A673 (cell line): ENCODE results near the gene TRIP10. TPM values are rescaled to one million over a fixed set of nuclear protein-coding genes. Genes with fewer than 3 reads are reported as not detected.
A peak's percentile ranks its signal among the peaks of the same experiment; 100 is the strongest.

Experiments
- BruUV-seq: library from RNA; stranded (reverse); fragments of 400-500 nt; replicated peaks from 2 replicates; lab custom pipeline; 2021; lab: Mats Ljungman, UMichigan
- CTCF ChIA-PET: fragments of 300-600 bp; sonication (Branson Sonifier 250); formaldehyde crosslinking; loops from one replicate; lab custom pipeline; 2022; ENCODE audit warnings: antibody characterized with exemption; lab: Charles Lee
- POLR2A ChIA-PET: fragments of 300-600 bp; sonication (Branson Sonifier 250); formaldehyde crosslinking; loops from one replicate; lab custom pipeline; 2022; ENCODE audit warnings: antibody characterized with exemption; ENCODE audit not compliant: low non-redundant PET; lab: Charles Lee
- DNase-seq: peaks from one replicate; pipeline ENCODE4 v3.0.0-alpha.2; 2015; ENCODE audit warnings: low spot score
- H3K27ac ChIP-seq: fragments of 200-600 bp; sonication (generic); 2 replicates; pipeline ENCODE4 v1.5.1; 2016; ENCODE audit warnings: mixed run types, low read depth, mild to moderate bottlenecking, mixed read lengths, antibody characterized with exemption, low read length; ENCODE audit not compliant: poor library complexity, severe bottlenecking
- H3K27me3 ChIP-seq: fragments of 200-600 bp; sonication (generic); replicated peaks from 2 replicates; pipeline ENCODE4 v1.6.1; 2017; ENCODE audit warnings: mixed run types, low read depth, mild to moderate bottlenecking, mixed read lengths, antibody characterized with exemption, low read length; ENCODE audit not compliant: insufficient read depth, poor library complexity
- H3K36me3 ChIP-seq: fragments of 200-600 bp; sonication (generic); 2 replicates; pipeline ENCODE4 v1.6.1; 2016; ENCODE audit warnings: mixed run types, mild to moderate bottlenecking, mixed read lengths, antibody characterized with exemption, low read length; ENCODE audit not compliant: insufficient read depth, poor library complexity, severe bottlenecking
- H3K4me1 ChIP-seq: fragments of 200-600 bp; sonication (generic); 2 replicates; pipeline ENCODE4 v1.6.1; 2017; ENCODE audit warnings: mixed run types, mild to moderate bottlenecking, mixed read lengths, antibody characterized with exemption, low read length; ENCODE audit not compliant: insufficient read depth, poor library complexity, severe bottlenecking
- H3K4me3 ChIP-seq: fragments of 200-600 bp; sonication (generic); 2 replicates; pipeline ENCODE4 v1.5.1; 2016; ENCODE audit warnings: low read depth, mixed run types, mild to moderate bottlenecking, mixed read lengths, low read length; ENCODE audit not compliant: poor library complexity, severe bottlenecking
- H3K9me3 ChIP-seq: fragments of 200-600 bp; sonication (generic); 2 replicates; pipeline ENCODE4 v1.6.1; 2016; ENCODE audit warnings: mixed run types, low read depth, mild to moderate bottlenecking, mixed read lengths, antibody characterized with exemption, low read length; ENCODE audit not compliant: poor library complexity, severe bottlenecking
- EZH2 ChIP-seq: fragments of 200-600 bp; sonication (generic); IDR thresholded peaks from 2 replicates; pipeline ENCODE4 v1.6.1; 2017; ENCODE audit warnings: borderline replicate concordance, low read depth, mild to moderate bottlenecking, mixed read lengths, antibody characterized with exemption, low read length; ENCODE audit not compliant: poor library complexity, severe bottlenecking
- intact Hi-C: fragments of 100-400 bp; cut with micrococcal nuclease; formaldehyde crosslinking; loops from one replicate; pipeline ENCODE4 v1.10.0; 2022; ENCODE audit not compliant: unreplicated experiment
- total RNA-seq: library from RNA; stranded (reverse); gene quantifications from 2 replicates; pipeline ENCODE4 v1.2.3, GENCODE V29; 2021
- TF ChIP-seq, protein P1 (sequence below): fragments of 300-800, 200-600 bp; sonication (generic); conservative IDR thresholded peaks from 2 replicates; pipeline ENCODE4 v1.5.1; 2017; ENCODE audit warnings: low read depth, mild to moderate bottlenecking, antibody characterized with exemption, low read length, moderate library complexity, mixed read lengths

Gene TRIP10
- total RNA-seq, 1 experiment from 2014 or later, result 70.2 TPM

DNA sequence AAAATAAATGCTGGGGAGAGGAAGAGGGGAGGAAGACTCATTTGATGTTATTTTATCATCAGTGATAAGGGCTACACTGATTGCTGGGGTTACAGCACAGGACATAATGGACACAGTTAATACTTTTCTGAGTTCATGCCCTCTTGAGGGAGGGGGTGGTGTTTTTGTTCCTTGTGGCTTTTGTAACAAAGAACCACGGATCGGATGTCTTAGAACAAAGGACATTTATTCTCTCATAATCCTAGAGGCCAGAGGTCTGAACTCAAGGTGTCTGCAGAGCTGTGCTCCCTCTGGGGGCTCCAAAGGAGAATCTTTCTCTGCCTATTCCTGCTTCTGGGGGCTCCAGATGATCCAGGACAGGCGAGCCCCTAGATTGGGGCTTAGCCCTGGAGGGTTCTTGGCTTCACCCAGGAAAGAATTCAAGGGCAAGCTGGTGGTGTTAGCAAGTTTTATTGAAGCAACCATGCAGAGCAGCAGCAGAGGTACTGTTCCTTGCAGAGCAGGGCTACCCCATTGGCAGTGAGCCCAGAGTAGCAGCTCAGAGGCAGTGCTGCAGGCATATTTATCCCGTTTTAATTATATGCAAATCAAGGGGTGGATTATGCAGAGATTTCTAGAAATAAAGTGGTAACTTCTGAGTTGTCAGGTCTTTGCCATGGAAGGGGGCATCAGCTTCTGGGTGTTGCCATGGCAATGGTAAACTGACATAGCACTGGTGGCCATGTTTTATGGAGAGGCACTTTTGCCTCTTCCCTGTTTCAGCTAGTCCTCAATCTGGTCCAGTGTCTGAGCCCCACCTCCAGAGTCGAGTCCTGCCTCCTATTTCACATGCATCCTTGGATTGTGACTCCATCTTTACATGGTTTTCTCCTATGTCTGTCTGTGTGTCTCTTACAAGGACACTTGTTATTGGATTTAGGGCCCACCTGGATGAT is 51.0 kb downstream of the TRIP10 start:
- Histone ChIP-seq H3K27me3 (no peaks in the 10 kb centered on the region), H3K36me3 (peaks cover 11% of the 10 kb centered on the region), H3K4me3 (no peak overlapping the region), H3K4me1 (peaks cover 22% of the 10 kb centered on the region), H3K9me3 (peaks cover 8% of the 10 kb centered on the region), H3K27ac (peak overlapping the region; percentile 62)
- ChIA-PET POLR2A (interaction anchor here (0.6 kb wide), 1 partner anchor 73 kb away, joined by 7 read pairs; no protein-coding TSS in a partner anchor), CTCF (no interaction called here)
- intact Hi-C loops, result no loop called here
- peak; percentile 83 for DNase-seq
- no peak for TF ChIP-seq EZH2
- TF ChIP-seq, protein P1, sequence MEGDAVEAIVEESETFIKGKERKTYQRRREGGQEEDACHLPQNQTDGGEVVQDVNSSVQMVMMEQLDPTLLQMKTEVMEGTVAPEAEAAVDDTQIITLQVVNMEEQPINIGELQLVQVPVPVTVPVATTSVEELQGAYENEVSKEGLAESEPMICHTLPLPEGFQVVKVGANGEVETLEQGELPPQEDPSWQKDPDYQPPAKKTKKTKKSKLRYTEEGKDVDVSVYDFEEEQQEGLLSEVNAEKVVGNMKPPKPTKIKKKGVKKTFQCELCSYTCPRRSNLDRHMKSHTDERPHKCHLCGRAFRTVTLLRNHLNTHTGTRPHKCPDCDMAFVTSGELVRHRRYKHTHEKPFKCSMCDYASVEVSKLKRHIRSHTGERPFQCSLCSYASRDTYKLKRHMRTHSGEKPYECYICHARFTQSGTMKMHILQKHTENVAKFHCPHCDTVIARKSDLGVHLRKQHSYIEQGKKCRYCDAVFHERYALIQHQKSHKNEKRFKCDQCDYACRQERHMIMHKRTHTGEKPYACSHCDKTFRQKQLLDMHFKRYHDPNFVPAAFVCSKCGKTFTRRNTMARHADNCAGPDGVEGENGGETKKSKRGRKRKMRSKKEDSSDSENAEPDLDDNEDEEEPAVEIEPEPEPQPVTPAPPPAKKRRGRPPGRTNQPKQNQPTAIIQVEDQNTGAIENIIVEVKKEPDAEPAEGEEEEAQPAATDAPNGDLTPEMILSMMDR, result no peak
- no TSS peak for BruUV-seq

DNA sequence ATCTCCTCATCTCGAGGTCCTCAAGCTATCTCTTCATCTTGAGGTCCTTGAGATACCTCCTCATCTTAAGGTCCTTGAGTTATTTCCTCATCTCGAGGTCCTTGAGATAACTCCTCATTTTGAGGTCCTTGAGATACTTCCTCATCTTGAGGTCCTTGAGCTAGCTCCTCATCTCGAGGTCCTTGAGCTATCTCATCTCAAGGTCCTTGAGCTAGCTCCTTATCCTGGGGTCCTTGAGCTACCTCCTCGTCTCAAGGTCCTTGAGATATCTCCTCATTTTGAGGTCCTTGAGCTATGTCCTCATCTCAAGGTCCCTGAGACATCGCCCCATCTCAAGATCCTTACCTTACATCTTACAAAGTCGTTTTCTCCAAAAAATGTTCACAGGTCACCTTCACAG is 51.8 kb downstream of the TRIP10 start:
- peaks cover 11% of the 10 kb centered on the region for H3K36me3 ChIP-seq
- POLR2A ChIA-PET, result no interaction called here
- H3K9me3 ChIP-seq, result peaks cover 8% of the 10 kb centered on the region
- DNase-seq, result no peak
- BruUV-seq, result no TSS peak
- H3K27ac ChIP-seq, result no peak overlapping the region
- TF ChIP-seq, protein P1, result no peak
- no peak for TF ChIP-seq EZH2
- peaks cover 22% of the 10 kb centered on the region for H3K4me1 ChIP-seq
- no peaks in the 10 kb centered on the region for H3K27me3 ChIP-seq
- H3K4me3 ChIP-seq, result no peak overlapping the region
- CTCF ChIA-PET, result no interaction called here
- intact Hi-C loops, result no loop called here

DNA sequence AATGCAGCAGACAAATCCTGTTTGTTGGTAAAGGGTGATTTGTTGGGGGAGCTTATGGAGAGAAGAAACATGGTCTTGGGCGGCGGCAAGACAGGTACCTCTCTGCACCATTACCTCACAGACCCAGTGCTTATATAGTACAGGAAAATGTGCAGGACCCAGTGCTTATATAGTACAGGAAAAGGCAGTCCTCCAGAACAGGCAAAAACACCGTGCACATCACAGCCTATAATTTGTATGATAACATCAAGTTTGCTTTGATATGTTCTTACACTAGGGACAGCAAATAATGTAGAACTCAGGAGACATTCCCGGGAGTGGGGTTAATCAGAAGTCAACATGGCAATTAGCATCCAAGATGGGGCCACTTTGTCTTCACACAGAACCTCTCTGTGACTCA is 53.9 kb downstream of the TRIP10 start:
- Histone ChIP-seq H3K4me1 (peaks cover 28% of the 10 kb centered on the region), H3K9me3 (peaks cover 8% of the 10 kb centered on the region), H3K4me3 (no peak overlapping the region), H3K27me3 (no peaks in the 10 kb centered on the region), H3K27ac (no peak overlapping the region), H3K36me3 (peaks cover 11% of the 10 kb centered on the region)
- ChIA-PET CTCF (no interaction called here), POLR2A (no interaction called here)
- DNase-seq, result no peak
- no TSS peak for BruUV-seq
- TF ChIP-seq EZH2, result no peak
- TF ChIP-seq, protein P1, result no peak
- intact Hi-C loops, result no loop called here
